NT2/D1 (cell line): ENCODE results near the gene ADGRF4.

ENCODE experiments used
- SUZ12 ChIP-seq: IDR thresholded peaks from 2 replicates; pipeline ENCODE4 v1.6.1; 2011; ENCODE audit not compliant: insufficient read length, insufficient read depth; ENCODE audit errors: extremely low read depth
- YY1 ChIP-seq: IDR thresholded peaks from 2 replicates; pipeline ENCODE4 v1.6.1; 2011; ENCODE audit not compliant: insufficient read length, insufficient read depth

DNA sequence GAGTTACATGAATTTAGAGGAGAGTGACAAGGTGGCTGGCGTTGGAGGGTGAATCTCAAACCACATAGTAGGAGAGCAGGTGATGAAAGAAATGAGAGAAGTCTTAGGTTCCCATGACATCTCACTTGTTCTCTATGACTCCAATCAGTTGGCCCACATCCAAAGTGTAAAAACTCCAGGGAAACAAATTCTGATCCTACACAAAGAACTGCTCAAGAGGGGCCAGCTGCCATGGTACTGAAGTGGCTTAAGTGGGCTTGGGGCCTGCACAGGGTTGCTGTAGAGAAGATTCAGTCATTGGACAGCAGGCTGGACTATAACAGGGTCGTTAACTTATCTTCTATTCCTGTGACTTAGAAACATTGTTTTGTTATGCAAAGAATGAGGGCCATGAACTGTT lies 7.6 kb upstream of the ADGRF4 start:
- TF ChIP-seq YY1 (no peak), SUZ12 (no peak)
